ENCODE results near the gene USH1C.

The USH1C gene

DNA sequence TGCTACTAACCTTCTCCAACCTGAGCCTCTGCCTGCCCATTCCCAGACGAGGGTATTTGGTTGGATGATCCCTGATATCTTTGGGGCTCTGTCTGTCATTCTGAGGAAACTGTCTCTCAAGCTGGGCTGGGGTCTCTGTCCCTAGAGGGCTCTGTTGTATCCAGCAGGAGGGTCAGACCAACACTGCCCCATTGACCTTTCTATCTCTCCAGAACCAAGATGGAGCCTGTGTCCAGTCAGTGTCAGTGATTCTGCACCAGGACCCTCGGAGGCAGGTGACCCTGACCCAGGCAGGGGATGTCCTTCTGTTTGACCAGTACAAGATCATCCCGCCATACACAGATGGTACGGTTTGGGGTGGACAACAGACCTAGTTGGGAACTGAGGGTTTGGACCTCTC is 24.7 kb upstream of the USH1C start:
- DNase-seq: no peak

- no peak for DNase-seq
Observed at GRCh38 chr11:17564687-17565042, 20.4 kb upstream of the USH1C start.

- no peak for DNase-seq
Observed at GRCh38 chr11:17563961-17564686, 19.9 kb upstream of the USH1C start.

DNA sequence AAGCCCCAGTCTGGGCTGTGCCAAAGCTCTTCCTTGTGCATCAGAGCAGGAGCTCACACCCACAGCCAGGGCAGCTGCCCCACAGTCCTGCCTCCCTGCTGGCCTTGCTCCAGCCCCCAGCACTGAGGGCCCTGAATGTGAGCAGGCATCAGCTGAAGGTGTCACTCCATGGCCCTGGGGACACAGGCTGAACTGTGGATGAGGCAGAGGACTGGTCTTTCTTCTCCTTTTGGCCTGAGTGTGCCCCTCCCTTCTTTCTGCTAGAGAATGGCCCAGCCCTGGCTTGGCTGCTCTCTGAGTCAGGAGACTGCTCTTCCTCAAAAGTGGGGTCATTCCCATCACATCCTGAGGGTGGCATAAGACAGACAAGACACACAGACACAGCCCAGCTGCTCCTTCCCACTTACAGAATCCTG is 19.0 kb upstream of the USH1C start:
- no peak for DNase-seq

- DNase-seq: no peak
Observed at GRCh38 chr11:17561526-17561925, 17.3 kb upstream of the USH1C start.

- no peak for DNase-seq
Observed at GRCh38 chr11:17561111-17561415, 16.8 kb upstream of the USH1C start.

GRCh38 chr11:17560281-17561110 is 16.3 kb upstream of the USH1C start:
- DNase-seq: no peak

- DNase-seq: no peak
Observed at GRCh38 chr11:17559341-17560087, 15.3 kb upstream of the USH1C start.

DNA sequence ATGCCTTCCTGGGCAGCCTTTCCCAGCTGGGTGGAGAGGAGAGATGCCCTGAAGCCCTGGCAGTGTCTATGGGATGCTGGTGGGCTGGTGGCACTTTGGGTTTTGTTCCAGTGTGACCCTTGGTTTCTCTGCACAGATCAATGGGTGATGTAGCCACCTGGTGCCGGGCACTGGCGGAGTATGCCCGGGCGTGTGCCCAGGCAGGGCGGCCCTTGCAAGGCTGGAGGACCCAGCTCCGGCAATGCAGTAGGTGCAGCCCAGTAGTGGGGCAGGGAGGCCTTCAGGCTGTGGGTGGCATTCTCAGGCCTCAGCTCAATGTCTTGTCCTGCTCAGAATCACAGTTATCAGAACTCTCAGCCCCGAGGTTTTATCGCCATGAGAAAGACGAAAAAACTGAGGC is 14.7 kb upstream of the USH1C start:
- no peak for DNase-seq

DNA sequence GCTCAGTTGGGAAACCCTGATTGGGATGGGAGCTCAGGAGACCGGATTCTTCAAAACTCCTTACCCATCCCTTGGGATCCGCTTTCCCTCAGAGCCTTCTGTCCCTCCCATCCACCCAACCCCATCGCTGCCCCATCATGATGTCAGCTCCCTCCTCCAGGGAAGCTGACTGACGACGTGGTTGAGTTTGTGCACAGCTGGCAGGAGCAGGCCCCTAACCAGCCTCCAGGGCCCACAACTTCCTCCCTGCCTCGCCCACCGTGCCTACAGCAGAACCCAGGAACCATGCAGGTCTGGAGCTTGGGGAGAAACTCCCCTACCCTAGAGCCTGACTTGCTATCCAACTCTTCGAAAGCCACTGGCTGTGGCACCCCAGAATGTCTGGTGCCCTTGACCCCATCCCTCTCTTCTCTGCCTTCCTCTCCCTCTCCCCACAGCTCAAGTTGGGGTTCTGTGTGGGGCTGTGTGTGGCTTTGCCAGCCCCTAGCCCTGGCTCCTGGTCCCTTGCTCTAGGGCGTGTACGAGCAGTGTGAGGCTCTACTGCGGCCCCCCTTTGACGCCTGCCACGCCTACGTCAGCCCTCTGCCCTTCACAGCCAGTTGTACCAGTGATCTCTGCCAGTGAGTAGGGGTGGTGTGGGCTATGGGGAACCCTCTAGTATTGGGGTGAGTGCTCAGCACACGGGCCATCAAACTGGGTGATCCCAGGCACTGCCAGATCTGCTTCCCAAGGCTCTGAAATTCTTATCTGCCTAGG is 14.0 kb upstream of the USH1C start:
- DNase-seq: no peak

GRCh38 chr11:17556999-17557398 is 12.8 kb upstream of the USH1C start:
- DNase-seq: no peak

GRCh38 chr11:17554487-17554886 is 10.3 kb upstream of the USH1C start:
- DNase-seq: no peak

DNA sequence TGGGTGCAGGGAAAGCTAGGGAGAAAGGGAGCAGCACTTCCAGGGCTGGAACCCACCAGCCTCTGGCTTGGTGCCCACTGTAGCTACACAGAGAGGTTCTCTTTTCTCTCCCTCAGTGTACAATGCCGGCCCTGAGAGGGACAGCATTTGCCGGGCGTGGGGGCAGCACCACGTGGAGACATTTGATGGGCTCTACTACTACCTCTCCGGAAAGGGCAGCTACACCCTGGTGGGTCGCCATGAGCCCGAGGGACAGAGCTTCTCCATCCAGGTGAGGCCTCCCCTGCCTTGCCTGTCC is 9.0 kb upstream of the USH1C start:
- no peak for DNase-seq

- DNase-seq: no peak
Observed at GRCh38 chr11:17552392-17553248, 8.4 kb upstream of the USH1C start.

DNA sequence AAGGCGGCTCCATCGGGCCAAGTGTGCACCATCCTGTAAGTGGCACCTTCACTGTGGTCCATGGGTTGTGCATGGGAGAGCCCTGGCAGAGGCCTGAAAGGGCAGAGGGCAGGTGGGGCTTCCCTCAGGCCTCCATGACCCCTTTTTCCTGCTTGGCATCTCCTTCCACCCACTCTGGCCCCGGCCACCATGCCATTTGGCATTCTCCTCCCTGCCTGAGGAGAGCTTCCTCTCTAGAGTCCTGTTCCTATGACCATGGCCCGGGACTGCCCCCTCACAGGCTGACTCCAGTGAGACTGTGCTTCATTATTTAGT is 7.8 kb upstream of the USH1C start:
- DNase-seq: no peak

DNA sequence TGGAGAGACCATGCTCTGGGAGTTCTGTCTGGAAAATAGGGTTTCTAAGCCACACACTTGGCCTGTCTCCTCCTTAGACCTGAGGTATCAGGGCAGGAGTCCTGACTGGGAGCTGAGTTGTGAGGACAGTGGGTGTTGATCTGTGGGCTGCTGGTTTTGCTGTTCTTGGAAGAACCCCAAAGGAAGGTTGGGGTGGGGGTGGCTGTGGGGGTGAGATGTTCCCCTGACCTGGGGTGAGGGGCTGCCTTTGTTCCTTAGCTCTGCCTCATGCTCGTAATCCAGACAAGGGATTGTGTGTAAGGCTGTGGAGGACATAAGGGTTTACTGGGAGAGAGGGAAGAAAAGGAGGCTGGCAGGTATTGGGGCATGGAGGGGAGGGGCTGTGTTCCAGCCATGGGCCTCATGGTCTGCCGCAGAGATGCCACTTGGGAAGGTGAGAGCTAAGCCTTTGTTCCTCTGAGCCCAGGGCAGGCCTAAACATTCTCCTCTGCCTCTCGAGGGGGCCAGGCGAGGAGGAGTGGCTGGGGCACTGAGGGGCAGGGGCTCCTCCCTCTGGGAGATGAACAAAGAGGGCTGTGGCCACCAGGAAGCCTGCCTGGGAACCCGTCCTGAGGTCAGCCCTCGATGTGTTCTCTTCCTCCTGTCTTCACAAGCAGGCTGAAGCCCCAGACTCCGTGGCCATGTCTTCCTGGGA is 7.3 kb upstream of the USH1C start:
- no peak for DNase-seq

- DNase-seq: no peak
Observed at GRCh38 chr11:17550450-17551346, 6.5 kb upstream of the USH1C start.

DNA sequence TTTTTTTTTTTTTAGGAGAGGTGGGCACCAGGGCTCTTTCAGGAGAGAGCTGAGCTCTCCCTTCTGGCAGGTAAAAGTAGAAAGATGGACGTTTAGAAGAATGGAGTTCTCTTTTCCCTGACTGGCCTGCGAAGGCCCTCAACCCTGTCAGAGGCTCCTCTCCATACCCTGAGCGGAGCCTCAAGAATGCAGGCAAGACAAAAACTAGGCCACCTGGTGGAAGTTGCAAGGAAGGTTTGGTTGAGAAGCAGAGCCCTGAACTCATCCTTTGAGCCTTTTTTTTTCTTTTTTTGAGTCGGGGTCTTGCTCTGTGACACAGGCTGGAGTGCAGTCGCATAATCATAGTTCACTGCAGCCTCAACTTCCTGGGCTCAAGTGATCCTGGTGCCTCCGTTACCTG is 4.2 kb upstream of the USH1C start:
- DNase-seq: no peak

- no peak for DNase-seq
Observed at GRCh38 chr11:17547932-17548331, 3.7 kb upstream of the USH1C start.

DNA sequence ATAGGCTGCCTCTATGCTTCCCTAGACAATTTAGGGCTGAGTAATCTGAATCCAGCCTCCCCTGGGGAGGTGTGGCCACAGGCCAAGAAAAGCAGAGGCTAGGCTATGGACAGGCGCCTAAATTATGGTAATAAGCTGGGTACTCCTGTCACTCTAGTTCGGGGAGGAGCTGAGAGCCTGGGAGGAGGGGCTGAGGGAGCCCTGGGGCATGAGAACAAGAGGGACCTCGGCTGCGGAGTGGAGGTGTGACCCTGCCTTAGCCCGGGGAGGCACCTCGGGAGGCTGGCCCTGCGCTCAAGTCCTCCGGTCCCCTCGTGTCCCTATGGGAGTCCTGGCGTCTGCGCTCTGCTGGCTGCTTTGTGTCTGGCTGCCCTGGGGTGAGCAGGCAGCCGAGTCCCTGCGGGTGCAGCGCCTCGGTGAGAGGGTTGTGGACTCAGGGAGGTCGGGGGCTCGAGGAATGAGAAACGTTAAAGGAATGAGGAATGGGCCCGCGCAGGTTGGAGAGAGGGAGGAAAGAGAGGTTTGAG is 2.9 kb upstream of the USH1C start, which contains the start of gene OTOG:
TSS of gene OTOG (plus strand) at position 209 of the 527 bp plus-strand sequence. CDS start at position 323, 114 bp downstream.
- no peak for DNase-seq

DNA sequence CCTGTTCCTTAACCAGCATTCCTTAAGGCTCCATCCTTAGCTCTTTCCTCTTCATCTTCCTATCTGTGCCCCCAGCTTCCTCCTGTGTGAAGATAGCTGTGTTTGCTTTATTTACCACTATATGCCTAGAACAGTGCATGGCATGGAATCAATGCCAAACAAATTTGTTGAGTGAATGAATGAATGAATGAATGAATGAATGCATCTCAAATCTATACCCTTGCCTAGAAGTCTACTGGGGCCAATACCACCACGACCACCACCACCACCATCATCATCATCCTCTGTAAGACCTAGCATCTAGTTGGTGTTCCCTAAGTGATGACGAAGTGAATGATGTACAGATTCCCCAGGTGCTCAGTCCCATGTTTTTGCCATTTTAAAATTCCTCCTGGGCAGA is 2.0 kb upstream of the USH1C start:
- no peak for DNase-seq
